Measurements from ENCODE around the gene PROB1.

DNA sequence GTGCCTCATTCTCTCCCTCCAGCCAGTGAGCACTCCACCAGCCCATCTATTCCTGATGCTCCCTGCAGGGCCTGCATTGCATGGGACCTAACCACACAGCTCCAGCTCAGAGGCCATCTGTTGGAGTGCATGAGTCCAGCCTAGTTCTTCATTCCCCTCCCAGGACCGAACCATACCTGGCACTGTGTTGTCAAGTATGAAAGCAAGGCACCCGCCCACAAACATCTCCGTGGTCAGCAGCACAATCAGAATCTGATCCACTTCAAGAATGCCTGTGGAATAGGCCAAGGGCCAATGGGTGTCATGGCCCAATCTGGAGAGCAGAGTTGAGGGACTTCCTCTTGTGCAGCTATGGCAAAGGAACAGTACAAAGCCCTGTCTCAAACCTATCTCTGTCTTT is 17.7 kb downstream of the PROB1 start:
- TF ChIP-seq, protein P1, sequence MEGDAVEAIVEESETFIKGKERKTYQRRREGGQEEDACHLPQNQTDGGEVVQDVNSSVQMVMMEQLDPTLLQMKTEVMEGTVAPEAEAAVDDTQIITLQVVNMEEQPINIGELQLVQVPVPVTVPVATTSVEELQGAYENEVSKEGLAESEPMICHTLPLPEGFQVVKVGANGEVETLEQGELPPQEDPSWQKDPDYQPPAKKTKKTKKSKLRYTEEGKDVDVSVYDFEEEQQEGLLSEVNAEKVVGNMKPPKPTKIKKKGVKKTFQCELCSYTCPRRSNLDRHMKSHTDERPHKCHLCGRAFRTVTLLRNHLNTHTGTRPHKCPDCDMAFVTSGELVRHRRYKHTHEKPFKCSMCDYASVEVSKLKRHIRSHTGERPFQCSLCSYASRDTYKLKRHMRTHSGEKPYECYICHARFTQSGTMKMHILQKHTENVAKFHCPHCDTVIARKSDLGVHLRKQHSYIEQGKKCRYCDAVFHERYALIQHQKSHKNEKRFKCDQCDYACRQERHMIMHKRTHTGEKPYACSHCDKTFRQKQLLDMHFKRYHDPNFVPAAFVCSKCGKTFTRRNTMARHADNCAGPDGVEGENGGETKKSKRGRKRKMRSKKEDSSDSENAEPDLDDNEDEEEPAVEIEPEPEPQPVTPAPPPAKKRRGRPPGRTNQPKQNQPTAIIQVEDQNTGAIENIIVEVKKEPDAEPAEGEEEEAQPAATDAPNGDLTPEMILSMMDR (IDR thresholded peaks at IDR 0.05) = no peak
- TF ChIP-seq MEF2A (IDR thresholded peaks at IDR 0.05; ENCODE audit: borderline replicate concordance, low read depth) (no peak), POLR2AphosphoS5 (IDR thresholded peaks at IDR 0.05; ENCODE audit: low read depth, low read length) (no peak), RAD21 (IDR thresholded peaks at IDR 0.05; ENCODE audit: low read length) (no peak), SMC3 (IDR thresholded peaks at IDR 0.05; ENCODE audit: low read depth, low read length) (no peak), TAF1 (IDR thresholded peaks at IDR 0.05; ENCODE audit: borderline replicate concordance, low read depth, low read length) (no peak), GATA2 (CRISPR knock-in tag; IDR thresholded peaks at IDR 0.05) (no peak)

Measured in SK-N-SH (cell line).